Kidney (tissue), 14 donors: ENCODE measurements around the gene RRM2. TPM values are rescaled to one million over a fixed set of nuclear protein-coding genes. Genes with fewer than 3 reads are reported as not detected.

Source experiments
- DNase-seq, 5 donors: peaks; one replicate each; pipeline ENCODE4 v3.0.0-alpha.2; 2013 to 2020
- FAIRE-seq: peaks from 2 replicates; lab custom pipeline; 2012; peaks lifted over from hg19 to GRCh38; lab: Jason Lieb, UNC
- H3K27ac ChIP-seq, 2 donors: one replicate each; pipeline ENCODE4 v1.7.0; 2013; ENCODE audit warnings: low read depth in 2 of 2, low read length in 2 of 2, inconsistent platforms in 1 of 2
- H3K27me3 ChIP-seq: one replicate; pipeline ENCODE4 v1.7.1; 2013; ENCODE audit warnings: low read length, inconsistent platforms; ENCODE audit not compliant: control insufficient read depth, insufficient read depth
- H3K36me3 ChIP-seq, 3 donors: one replicate each; pipeline versions ENCODE4 v1.7.0 to v1.7.1; 2013; ENCODE audit warnings: low read length in 3 of 3, control low read depth in 1 of 3, inconsistent platforms in 1 of 3; ENCODE audit not compliant: insufficient read depth in 3 of 3, control insufficient read depth in 2 of 3
- H3K4me1 ChIP-seq, 3 donors: one replicate each; pipeline versions ENCODE4 v1.7.0 to v1.7.1; 2013; ENCODE audit warnings: low read length in 3 of 3, inconsistent platforms in 1 of 3, low read depth in 1 of 3; ENCODE audit not compliant: control insufficient read depth in 2 of 3, insufficient read depth in 2 of 3
- H3K4me3 ChIP-seq, 3 donors: one replicate each; pipeline versions ENCODE4 v1.7.0 to v1.8.1; 2013; ENCODE audit warnings: low read length in 3 of 3, control low read depth in 1 of 3, inconsistent platforms in 1 of 3
- H3K9ac ChIP-seq, 3 donors: one replicate each; pipeline versions ENCODE4 v1.7.0 to v1.7.1; 2013; ENCODE audit warnings: low read length in 3 of 3, control low read depth in 1 of 3, inconsistent platforms in 1 of 3
- H3K9me3 ChIP-seq, 3 donors: one replicate each; pipeline versions ENCODE4 v1.7.0 to v1.7.1; 2013; ENCODE audit warnings: low read length in 3 of 3, control low read depth in 1 of 3, inconsistent platforms in 1 of 3; ENCODE audit not compliant: control insufficient read depth in 2 of 3, insufficient read depth in 1 of 3
- CTCF ChIP-seq: IDR thresholded peaks from 3 replicates; pipeline ENCODE4 v1.5.1; 2012; ENCODE audit warnings: mild to moderate bottlenecking, moderate library complexity, borderline replicate concordance; ENCODE audit not compliant: insufficient read depth; ENCODE audit errors: extremely low read depth
- intact Hi-C: fragments of 100-400 bp; cut with DNase I; formaldehyde crosslinking; loops from one replicate; pipeline ENCODE4 v1.11.1; 2022
- polyA plus RNA-seq: library from polyadenylated mRNA; stranded (reverse); fragments of 350-450 nt; fragmentation: Illumina TruSeq; extraction: RNeasy Lipid Tissue Mini Kit (QIAGEN cat#74804); gene quantifications from one replicate; pipeline ENCODE4 v1.2.3, GENCODE V29; 2014; ENCODE audit warnings: low read depth, low replicate concordance; ENCODE audit not compliant: insufficient read depth
- total RNA-seq: library from RNA; stranded (reverse); fragmentation: NEBNext Ultra II Directional; extraction: Animal tissue kit (Norgen Biotek cat#: 25700); gene quantifications from one replicate; pipeline ENCODE4 v1.2.1, GENCODE V29; 2021
- donor health status: control.
- donor health status: control.
- donor health status: control.
- donor health status: control.
- donor health status: control.
- donor health status: DM: yes; HTN: yes; CAD: no.
- donor health status: Normal renal cell carcinoma (clear cell type).

The RRM2 gene
- total and polyA plus RNA-seq, 2 donors from 2014 or later = 3.6 to 5.5 TPM

- intact Hi-C loops = loop anchor here (10.0 kb wide), 1 partner anchor 355 kb away; no protein-coding TSS in a partner anchor
- Histone ChIP-seq H3K27ac (peak within 1 kb of the TSS; percentile 96 to 97), H3K4me1 (peaks cover 8 to 32% (median 27%) of the 10 kb centered on the region in 3 donors), H3K36me3 (peaks cover 0 to 4% (median 0%) of the 10 kb centered on the region in 3 donors), H3K9me3 (no peaks in the 10 kb centered on the region), H3K27me3 (peaks cover 6% of the 10 kb centered on the region), H3K4me3 (peak within 1 kb of the TSS; percentile 73 to 92 (median 80)), H3K9ac (peak within 1 kb of the TSS; percentile 53 to 89 (median 73))
- DNase-seq (peak in 4 of 5 donors; percentile 58 to 88 (median 70)), FAIRE-seq (no peak)
- peak; percentile 54 for TF ChIP-seq CTCF
Observed at GRCh38 chr2:10079870-10080535, 42.5 kb upstream of the RRM2 start, which contains the start of gene CYS1. TSS of gene CYS1 (minus strand) at chr2:10080411. CDS start at chr2:10080223, 188 bp downstream.

GRCh38 chr2:10080536-10081304 lies 41.8 kb upstream of the RRM2 start:
- peak overlapping the region in 2 of 3 donors; percentile 68 to 89 for H3K9ac ChIP-seq
- H3K4me1 ChIP-seq = peaks cover 8 to 32% (median 26%) of the 10 kb centered on the region in 3 donors
- no peaks in the 10 kb centered on the region for H3K9me3 ChIP-seq
- no peak for TF ChIP-seq CTCF
- intact Hi-C loops = no loop called here
- DNase-seq = peak in 4 of 5 donors; percentile 50 to 90 (median 70)
- H3K36me3 ChIP-seq = no peaks in the 10 kb centered on the region
- no peak for FAIRE-seq
- peak overlapping the region; percentile 16 to 76 (median 62) for H3K4me3 ChIP-seq
- H3K27ac ChIP-seq = peak overlapping the region; percentile 95 to 97
- peaks cover 6% of the 10 kb centered on the region for H3K27me3 ChIP-seq

GRCh38 chr2:10083046-10083445 lies 39.5 kb upstream of the RRM2 start:
- Histone ChIP-seq H3K36me3 (no peaks in the 10 kb centered on the region), H3K4me3 (peak overlapping the region in 1 of 3 donors; percentile 23), H3K27ac (peak overlapping the region; percentile 79), H3K4me1 (peaks cover 12 to 37% (median 32%) of the 10 kb centered on the region in 3 donors), H3K27me3 (peaks cover 6% of the 10 kb centered on the region), H3K9me3 (no peaks in the 10 kb centered on the region), H3K9ac (peak overlapping the region in 1 of 3 donors; percentile 46)
- DNase-seq = peak in 3 of 5 donors; percentile 22 to 59 (median 48)
- FAIRE-seq = no peak
- TF ChIP-seq CTCF = no peak
- intact Hi-C loops = no loop called here
